OCI-LY7 (cell line): ENCODE data around the gene CLSTN2.

Experiments used
- CTCF ChIP-seq: fragments of 200-600 bp; sonication (generic); conservative IDR thresholded peaks from 2 replicates; pipeline ENCODE4 v1.5.1; 2014; ENCODE audit warnings: mild to moderate bottlenecking, antibody characterized with exemption, low read length, moderate library complexity, mixed read lengths
- EZH2phosphoT487 ChIP-seq: fragments of 200-600 bp; sonication (generic); IDR thresholded peaks from 2 replicates; pipeline ENCODE4 v1.6.1; 2018; ENCODE audit warnings: low read depth, borderline replicate concordance, mild to moderate bottlenecking, mixed run types, antibody characterized with exemption, low read length, moderate library complexity, mixed read lengths

GRCh38 chr3:140053794-140054193 is 118.8 kb downstream of the CLSTN2 start:
- TF ChIP-seq CTCF: no peak
- TF ChIP-seq EZH2phosphoT487: no peak
